Lower leg skin (tissue), 3 donors: ENCODE measurements around the gene CCDC74A.
"Not testable (repeated sequence)": the region's sequence is repeated elsewhere in the genome, so short reads cannot be mapped to it uniquely, and the experiment has no call there.

Experiments
- CTCF ChIP-seq, 3 donors: fragments of 450-650 bp; IDR thresholded peaks; one replicate each; pipeline ENCODE4 v1.5.1; 2016; ENCODE audit warnings: antibody characterized with exemption in 3 of 3, mild to moderate bottlenecking in 3 of 3, moderate library complexity in 2 of 3
- POLR2A ChIP-seq, 2 donors: fragments of 450-650 bp; IDR thresholded peaks; one replicate each; pipeline ENCODE4 v1.6.1; 2016 to 2017; ENCODE audit warnings: antibody characterized with exemption in 2 of 2, mild to moderate bottlenecking in 1 of 2, moderate library complexity in 1 of 2

GRCh38 chr2:131491469-131491836 lies 36.2 kb upstream of the CCDC74A start:
- TF ChIP-seq POLR2A, CTCF (IDR thresholded peaks at IDR 0.05): not testable (repeated sequence)
